G401 (cell line): ENCODE data around the gene FGFR1OP2. TPM values are rescaled to one million over a fixed set of nuclear protein-coding genes. Genes with fewer than 3 reads are reported as not detected.

ENCODE experiments used
- DNase-seq: peaks from one replicate; pipeline ENCODE4 v3.0.0-alpha.2; 2015; ENCODE audit warnings: low spot score
- in situ Hi-C: cut with HindIII; loops from 2 replicates; pipeline ENCODE4 v1.10.0; 2016; ENCODE audit warnings: low sequenced_read_pairs, mixed read lengths
- total RNA-seq: library from RNA; depleted of rRNA; stranded (reverse); fragments of >200 nt; shearing (Covaris generic); gene quantifications from 2 replicates; pipeline ENCODE4 v1.2.3, GENCODE V29; 2014

FGFR1OP2 gene
- total RNA-seq, 1 experiment from 2014 or later: 45.7 TPM

DNA sequence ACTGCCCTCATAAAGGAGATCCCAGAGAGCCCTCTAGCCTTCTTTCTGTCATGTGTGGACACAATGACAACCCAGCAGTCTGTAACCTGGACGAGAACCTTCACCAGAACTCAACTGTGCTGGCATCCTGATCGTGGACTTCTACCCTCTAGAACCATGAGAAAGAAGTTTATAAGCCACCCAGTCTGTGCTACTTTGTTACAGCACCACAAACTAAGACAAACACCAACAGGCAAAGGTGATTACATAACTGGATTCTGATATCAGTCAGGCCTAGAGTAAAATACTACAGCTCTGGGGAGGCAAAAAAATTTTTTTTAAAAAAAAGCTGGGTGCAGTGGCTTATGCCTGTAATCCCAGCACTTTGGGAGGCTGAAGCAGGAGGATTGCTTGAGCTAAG, 57.4 kb downstream of the FGFR1OP2 start:
- in situ Hi-C loops: no loop called here
- no peak for DNase-seq

DNA sequence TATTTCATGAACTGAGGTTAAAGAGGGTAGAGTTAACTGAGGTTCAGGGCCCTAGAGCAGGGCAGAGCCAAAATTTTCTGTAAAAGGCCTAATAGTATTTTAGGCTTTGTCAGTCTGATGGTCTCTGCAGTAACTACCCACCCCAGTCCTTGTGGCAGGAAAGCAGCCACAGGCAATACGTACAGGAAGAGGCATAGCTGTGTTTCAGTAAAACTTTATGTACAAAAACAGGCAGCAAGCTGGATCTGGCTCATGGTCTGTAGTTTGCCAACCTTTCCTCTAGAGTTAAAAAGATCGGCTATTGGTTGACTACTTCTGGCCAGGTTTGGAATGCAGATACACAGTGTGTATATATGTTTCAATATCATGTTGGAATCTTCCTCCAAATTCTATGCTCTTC, 58.7 kb downstream of the FGFR1OP2 start:
- no peak for DNase-seq
- in situ Hi-C loops: no loop called here

- no peak for DNase-seq
- in situ Hi-C loops: no loop called here
These were observed 62.7 kb downstream of the FGFR1OP2 start for GRCh38 chr12:27000961-27001360.

DNA sequence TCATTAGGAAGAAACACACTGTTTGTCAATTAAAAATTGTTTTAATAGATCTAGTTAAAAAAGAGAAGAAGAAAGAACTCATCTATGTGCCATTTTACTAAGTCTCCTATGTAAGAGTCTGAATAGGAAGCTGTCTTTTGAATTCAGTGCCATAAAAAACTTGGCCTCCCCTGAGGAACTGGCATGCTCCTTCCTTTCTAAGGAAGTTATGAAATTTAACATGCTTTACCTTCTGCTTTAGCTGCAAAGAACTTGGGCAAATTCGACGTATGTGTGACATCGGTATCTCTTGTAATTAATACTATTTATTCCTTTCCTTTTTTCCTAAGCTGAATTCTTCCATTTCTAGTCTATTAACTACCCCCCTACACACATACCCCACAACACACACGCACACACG, 63.4 kb downstream of the FGFR1OP2 start:
- in situ Hi-C loops: no loop called here

DNA sequence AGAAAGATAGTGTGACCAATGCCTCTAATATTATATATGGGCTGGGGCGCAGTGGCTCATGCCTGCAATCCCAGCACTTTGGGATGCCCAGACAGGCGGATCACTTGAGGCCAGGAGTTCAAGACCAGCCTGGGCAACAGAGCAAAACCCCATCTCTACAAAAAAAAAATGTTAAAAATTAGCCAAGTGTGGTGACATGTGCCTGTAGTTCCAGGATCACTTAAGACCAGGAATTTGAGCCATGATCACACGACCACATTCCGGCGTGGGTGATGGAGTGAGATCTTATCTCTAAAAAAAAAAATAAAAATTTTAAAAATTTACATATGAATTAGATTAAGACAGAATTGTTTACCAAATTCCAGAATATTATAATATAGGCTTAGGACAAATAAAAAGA, 63.9 kb downstream of the FGFR1OP2 start:
- in situ Hi-C loops: no loop called here

More for the DNA sequence above, 63.4 kb downstream of the FGFR1OP2 start:
- DNase-seq: no peak

GRCh38 chr12:27003421-27004381, 65.4 kb downstream of the FGFR1OP2 start:
- in situ Hi-C loops: no loop called here
- no peak for DNase-seq

More for the DNA sequence above, 63.9 kb downstream of the FGFR1OP2 start:
- DNase-seq: no peak

GRCh38 chr12:27005495-27005894, 67.2 kb downstream of the FGFR1OP2 start:
- in situ Hi-C loops: no loop called here
- DNase-seq: no peak

DNA sequence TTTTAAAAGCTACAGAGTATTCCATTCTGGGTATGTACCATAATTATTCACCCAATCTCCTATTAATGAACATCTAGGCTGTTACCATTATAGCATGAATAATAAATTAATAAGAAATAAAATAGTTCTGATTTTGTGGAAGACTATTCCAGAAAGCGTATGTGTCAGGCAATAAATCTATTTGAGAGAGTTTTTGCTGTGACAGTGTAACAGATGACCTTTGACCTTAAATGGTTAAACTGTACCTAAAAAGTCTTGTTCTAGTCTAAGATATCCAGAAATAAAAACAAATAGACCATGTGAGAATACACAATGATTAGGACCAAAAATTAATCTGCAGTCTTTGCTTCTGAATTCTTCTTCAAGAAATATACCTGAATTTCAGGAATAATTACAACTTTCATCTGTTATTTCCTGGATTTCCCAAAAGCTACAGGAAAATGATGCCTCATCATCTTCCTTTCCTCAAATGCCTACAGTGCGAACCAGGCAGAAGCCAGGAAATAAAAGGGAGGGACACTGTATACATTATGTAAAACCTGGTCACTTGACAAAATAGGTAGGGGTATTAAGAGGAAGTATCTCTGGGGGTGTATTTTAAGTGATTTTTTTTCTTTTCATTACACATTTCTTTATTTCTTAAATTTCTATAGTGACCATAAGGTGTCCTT, 68.7 kb downstream of the FGFR1OP2 start:
- no peak for DNase-seq
- in situ Hi-C loops: no loop called here

GRCh38 chr12:27008081-27008480, 69.8 kb downstream of the FGFR1OP2 start:
- in situ Hi-C loops: no loop called here

GRCh38 chr12:27009881-27010301, 71.6 kb downstream of the FGFR1OP2 start:
- no peak for DNase-seq
- in situ Hi-C loops: no loop called here

More at GRCh38 chr12:27008081-27008480, 69.8 kb downstream of the FGFR1OP2 start:
- DNase-seq: no peak

- in situ Hi-C loops: no loop called here
- DNase-seq: no peak
These were observed 74.1 kb downstream of the FGFR1OP2 start for GRCh38 chr12:27012239-27012981.

- in situ Hi-C loops: no loop called here
- no peak for DNase-seq
These were observed 74.6 kb downstream of the FGFR1OP2 start for GRCh38 chr12:27012982-27013255.

DNA sequence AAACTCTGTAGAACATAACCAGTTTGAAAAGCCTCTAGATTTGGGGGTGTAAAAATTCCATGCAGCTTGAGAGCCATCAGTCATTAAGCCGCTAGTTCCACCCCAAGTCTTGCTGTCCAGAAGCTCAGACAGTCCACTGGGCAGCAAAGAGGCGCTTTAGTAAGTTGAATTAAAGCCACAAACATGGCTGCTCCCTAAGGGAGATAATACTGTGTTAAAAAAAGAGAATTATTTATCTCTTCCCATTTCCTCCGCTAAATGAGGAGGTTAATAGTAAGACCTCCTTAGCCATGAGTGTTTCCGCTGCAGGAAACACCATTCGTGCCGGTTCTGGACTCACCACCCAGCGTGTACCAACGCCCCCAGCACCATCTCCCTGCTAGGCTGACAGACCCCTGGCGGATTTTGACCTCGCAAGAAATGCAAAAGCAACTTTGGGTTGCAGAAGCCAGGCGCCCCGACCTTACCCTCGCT, 75.4 kb downstream of the FGFR1OP2 start:
- in situ Hi-C loops: no loop called here
- DNase-seq: peak; percentile 70

GRCh38 chr12:27014085-27014858, 76.0 kb downstream of the FGFR1OP2 start, which contains the start of gene TM7SF3:
Gene TM7SF3 (minus strand): TSS chr12:27014384. CDS start chr12:27014168, 216 bp downstream.
- in situ Hi-C loops: no loop called here

GRCh38 chr12:27014859-27015729, 76.8 kb downstream of the FGFR1OP2 start:
- peak; percentile 38 for DNase-seq
- in situ Hi-C loops: no loop called here

More at GRCh38 chr12:27014085-27014858, 76.0 kb downstream of the FGFR1OP2 start, which contains the start of gene TM7SF3:
- peak; percentile 82 for DNase-seq

GRCh38 chr12:27015730-27016076, 77.4 kb downstream of the FGFR1OP2 start:
- in situ Hi-C loops: no loop called here
- peak; percentile 20 for DNase-seq
